Occipital lobe (tissue), 3 donors: ENCODE data around the gene SPRR2A. TPM values are rescaled to one million over a fixed set of nuclear protein-coding genes. Genes with fewer than 3 reads are reported as not detected.
"Not testable (repeated sequence)": the region's sequence is repeated elsewhere in the genome, so short reads cannot be mapped to it uniquely, and the experiment has no call there.

Experiments
- DNase-seq: peaks from one replicate; lab custom pipeline; 2025; lab: John Stamatoyannopoulos, UW
- small RNA-seq: library from RNA; depleted of rRNA; stranded (forward); fragments of <200 nt; gene quantifications from one replicate; pipeline ENCODE3, GENCODE V24; 2014
- total RNA-seq: library from RNA; depleted of rRNA; stranded (reverse); fragments of >200 nt; gene quantifications from one replicate; pipeline ENCODE4 v1.2.3, GENCODE V29; 2014

SPRR2A gene
- total RNA-seq, 1 donor from 2014 or later = not detected

- DNase-seq = no peak
Observed at GRCh38 chr1:153025797-153026196, 31.5 kb downstream of the SPRR2A start.

GRCh38 chr1:153024413-153024812 is 32.9 kb downstream of the SPRR2A start:
- no peak for DNase-seq

- no peak for DNase-seq
Observed at GRCh38 chr1:153023109-153023508, 34.2 kb downstream of the SPRR2A start.

- DNase-seq = not testable (repeated sequence)
Observed at GRCh38 chr1:153022340-153022739, 35.0 kb downstream of the SPRR2A start.

- DNase-seq = not testable (repeated sequence)
Observed at GRCh38 chr1:153021829-153022228, 35.5 kb downstream of the SPRR2A start.

- not testable (repeated sequence) for DNase-seq
Observed at GRCh38 chr1:153011235-153011758, 46.0 kb downstream of the SPRR2A start.

Small RNA genes within 50 kb of the gene (small RNA-seq; reads per million reads assigned to genes)
- not detected for gene AL356867.1
- not detected for gene RF00322

Other genes starting within 250 kb of the SPRR2A start
- gene LCE1B, start 245.5 kb downstream of the SPRR2A start, total RNA-seq = not detected
- not detected for gene LCE1A, start 230.0 kb downstream of the SPRR2A start, total RNA-seq
- not detected for gene LCE6A, start 214.7 kb downstream of the SPRR2A start, total RNA-seq
- not detected for gene LCE7A, start 197.5 kb downstream of the SPRR2A start, total RNA-seq
- not detected for gene SMCP, start 179.2 kb downstream of the SPRR2A start, total RNA-seq
- gene IVL, start 149.0 kb downstream of the SPRR2A start, total RNA-seq = not detected
- not detected for gene SPRR5, start 110.3 kb downstream of the SPRR2A start, total RNA-seq
- not detected for gene SPRR4, start 86.9 kb downstream of the SPRR2A start, total RNA-seq
- gene SPRR1A, start 73.4 kb downstream of the SPRR2A start, total RNA-seq = not detected
- gene SPRR3, start 55.8 kb downstream of the SPRR2A start, total RNA-seq = 1.6 TPM
- not detected for gene SPRR1B, start 26.3 kb downstream of the SPRR2A start, total RNA-seq
- not detected for gene SPRR2D, start 16.4 kb downstream of the SPRR2A start, total RNA-seq
- gene SPRR2B, start 14.1 kb upstream of the SPRR2A start, total RNA-seq = not detected
- gene SPRR2E, start 37.0 kb upstream of the SPRR2A start, total RNA-seq = not detected
- gene SPRR2F, start 56.0 kb upstream of the SPRR2A start, total RNA-seq = not detected
- gene SPRR2G, start 93.4 kb upstream of the SPRR2A start, total RNA-seq = not detected
- not detected for gene LELP1, start 145.9 kb upstream of the SPRR2A start, total RNA-seq
- not detected for gene PRR9, start 160.1 kb upstream of the SPRR2A start, total RNA-seq
- not detected for gene LORICRIN, start 202.2 kb upstream of the SPRR2A start, total RNA-seq